Lung (tissue), 12 donors: ENCODE data around the gene C1orf116. TPM values are rescaled to one million over a fixed set of nuclear protein-coding genes. Genes with fewer than 3 reads are reported as not detected.

Experiments used
- ATAC-seq: fragments of 200-7000 bp; cut with Tn5 transposase; one replicate; pipeline ENCODE4 v1.9.1; 2020; ENCODE audit warnings: moderate number of reproducible peaks; ENCODE audit not compliant: insufficient read depth, low FRiP score
- DNase-seq, 3 donors: peaks; one replicate each; pipeline ENCODE4 v3.0.0-alpha.2; 2013 to 2017
- H3K27ac ChIP-seq, 2 donors: one replicate each; pipeline ENCODE4 v1.5.1; 2013; ENCODE audit warnings: mild to moderate bottlenecking in 2 of 2, moderate library complexity in 2 of 2, control low read depth in 1 of 2, inconsistent platforms in 1 of 2, low read depth in 1 of 2, low read length in 1 of 2
- H3K27me3 ChIP-seq, 3 donors: one replicate each; pipeline ENCODE4 v1.5.1; 2013; ENCODE audit warnings: low read length in 2 of 3; ENCODE audit not compliant: control insufficient read depth in 3 of 3, insufficient read depth in 3 of 3
- H3K36me3 ChIP-seq, 4 donors: one replicate each; pipeline ENCODE4 v1.5.1; 2013; ENCODE audit warnings: low read length in 4 of 4, mild to moderate bottlenecking in 1 of 4, moderate library complexity in 1 of 4; ENCODE audit not compliant: control insufficient read depth in 4 of 4, insufficient read depth in 4 of 4
- H3K4me1 ChIP-seq, 5 donors: one replicate each; pipeline ENCODE4 v1.5.1; 2013; ENCODE audit warnings: low read length in 5 of 5, mild to moderate bottlenecking in 2 of 5, moderate library complexity in 1 of 5; ENCODE audit not compliant: control insufficient read depth in 5 of 5, insufficient read depth in 5 of 5
- H3K4me3 ChIP-seq: one replicate; pipeline ENCODE4 v1.5.1; 2013; ENCODE audit warnings: mild to moderate bottlenecking, control low read depth, moderate library complexity
- H3K9ac ChIP-seq, 2 donors: one replicate each; pipeline ENCODE4 v1.5.1; 2013; ENCODE audit warnings: low read length in 2 of 2, control low read depth in 1 of 2; ENCODE audit not compliant: insufficient read depth in 1 of 2
- H3K9me3 ChIP-seq, 4 donors: one replicate each; pipeline ENCODE4 v1.5.1; 2013; ENCODE audit warnings: low read length in 3 of 4, mild to moderate bottlenecking in 1 of 4, moderate library complexity in 1 of 4; ENCODE audit not compliant: control insufficient read depth in 4 of 4, insufficient read depth in 3 of 4
- CTCF ChIP-seq: IDR thresholded peaks from 2 replicates; pipeline ENCODE4 v1.5.1; 2012; ENCODE audit warnings: mild to moderate bottlenecking; ENCODE audit errors: control extremely low read depth, extremely low read depth
- WGBS, 2 donors: extraction: QIAGEN DNeasy Blood & Tissue Kit; methylation state at CpG; one replicate each; pipeline ENCODE4 v1.1.7; 2013; 5-methylcytosine and 5-hydroxymethylcytosine counted together
- polyA plus RNA-seq, 2 donors: library from polyadenylated mRNA; stranded (reverse); fragments of 200-250 nt; gene quantifications; one replicate each; pipeline ENCODE4 v1.2.1, GENCODE V29; 2013
- total RNA-seq, 2 donors: library from RNA; depleted of rRNA in 1 of 2; stranded (reverse); fragments of >200 nt in 1 of 2; gene quantifications; one replicate each; pipeline ENCODE4 v1.2.1, GENCODE V29; 2014 to 2021
- donor health status: control.
- donor health status: control.
- donor health status: Bipolar disorder and iron deficiency.
- donor health status: healthy.
- donor health status: DM: yes; HTN: yes; CAD: no.

The C1orf116 gene
- total and polyA plus RNA-seq, 4 donors, result 27.7 to 130 (median 91.6) TPM

DNA sequence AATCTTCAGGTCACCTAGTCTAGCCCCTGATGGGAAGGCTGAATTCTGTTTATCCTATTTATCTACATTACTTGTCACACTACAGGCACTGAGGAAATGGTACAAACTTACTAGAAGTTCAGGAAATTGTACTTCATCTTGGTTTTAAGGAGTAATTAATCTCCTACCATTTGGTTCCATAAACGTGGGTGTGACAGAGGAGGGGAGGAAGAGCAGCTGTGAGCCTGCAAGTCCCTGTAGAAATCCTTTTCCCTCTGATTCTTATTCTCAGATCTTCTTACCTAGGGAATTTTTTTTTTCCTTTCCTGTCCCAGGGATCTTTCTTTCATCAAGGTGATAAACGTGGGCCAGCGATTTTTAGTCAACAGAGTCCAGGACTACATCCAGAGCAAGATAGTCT is 34.6 kb upstream of the C1orf116 start:
- peaks cover 12 to 29% (median 23%) of the 10 kb centered on the region in 4 donors for H3K36me3 ChIP-seq
- no peaks in the 10 kb centered on the region for H3K9me3 ChIP-seq
- no peak for TF ChIP-seq CTCF
- no peaks in the 10 kb centered on the region for H3K27me3 ChIP-seq
- no peak for DNase-seq
- H3K4me3 ChIP-seq, result no peak overlapping the region
- peaks cover 0 to 7% (median 5%) of the 10 kb centered on the region in 5 donors for H3K4me1 ChIP-seq
- no peak for ATAC-seq
- H3K27ac ChIP-seq, result peak overlapping the region in 1 of 2 donors; percentile 21
- H3K9ac ChIP-seq, result no peak overlapping the region
- 56 to 60% methylated on average over 3 of the region's 3 CpGs for WGBS, 2 donors

DNA sequence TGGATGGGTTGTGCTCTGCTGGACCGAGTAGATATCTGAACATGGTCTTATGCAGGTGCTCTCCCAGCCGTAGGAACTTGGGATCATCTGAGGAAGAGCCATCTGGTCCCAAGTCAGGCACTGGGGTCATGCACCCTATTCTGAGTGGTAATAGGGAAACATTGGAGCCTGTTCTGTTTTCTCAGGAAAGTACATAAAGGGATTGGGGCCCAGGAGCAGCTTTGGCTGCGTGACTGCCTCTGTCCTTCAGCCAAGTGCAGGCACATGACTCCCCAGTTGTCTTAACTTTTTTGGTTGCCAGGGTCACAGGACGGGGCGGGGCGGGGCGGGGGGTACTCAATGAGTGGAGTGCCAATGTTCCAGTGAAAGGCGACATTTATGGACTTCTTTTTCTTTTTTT is 32.0 kb upstream of the C1orf116 start:
- no peak for TF ChIP-seq CTCF
- H3K4me1 ChIP-seq, result peaks cover 0 to 5% (median 2%) of the 10 kb centered on the region in 5 donors
- no peaks in the 10 kb centered on the region for H3K9me3 ChIP-seq
- H3K9ac ChIP-seq, result no peak overlapping the region
- H3K36me3 ChIP-seq, result peaks cover 8 to 27% (median 22%) of the 10 kb centered on the region in 4 donors
- no peak overlapping the region for H3K4me3 ChIP-seq
- 79 to 92% methylated on average over 8 of the region's 8 CpGs for WGBS, 2 donors
- DNase-seq (peak; percentile 49 to 67 (median 55)), ATAC-seq (peak; percentile 10)
- H3K27ac ChIP-seq, result peak overlapping the region; percentile 62 to 76
- H3K27me3 ChIP-seq, result no peaks in the 10 kb centered on the region

- H3K9ac ChIP-seq, result no peak overlapping the region
- H3K9me3 ChIP-seq, result no peaks in the 10 kb centered on the region
- WGBS, 2 donors, result 93 to 97% methylated on average over 5 of the region's 5 CpGs
- H3K27ac ChIP-seq, result no peak overlapping the region
- TF ChIP-seq CTCF, result no peak
- no peak overlapping the region for H3K4me3 ChIP-seq
- peaks cover 0 to 5% (median 2%) of the 10 kb centered on the region in 5 donors for H3K4me1 ChIP-seq
- no peak for ATAC-seq
- H3K36me3 ChIP-seq, result peaks cover 8 to 24% (median 20%) of the 10 kb centered on the region in 4 donors
- DNase-seq, result no peak
- H3K27me3 ChIP-seq, result no peaks in the 10 kb centered on the region
Measured at GRCh38 chr1:207063014-207063413, 30.5 kb upstream of the C1orf116 start.

DNA sequence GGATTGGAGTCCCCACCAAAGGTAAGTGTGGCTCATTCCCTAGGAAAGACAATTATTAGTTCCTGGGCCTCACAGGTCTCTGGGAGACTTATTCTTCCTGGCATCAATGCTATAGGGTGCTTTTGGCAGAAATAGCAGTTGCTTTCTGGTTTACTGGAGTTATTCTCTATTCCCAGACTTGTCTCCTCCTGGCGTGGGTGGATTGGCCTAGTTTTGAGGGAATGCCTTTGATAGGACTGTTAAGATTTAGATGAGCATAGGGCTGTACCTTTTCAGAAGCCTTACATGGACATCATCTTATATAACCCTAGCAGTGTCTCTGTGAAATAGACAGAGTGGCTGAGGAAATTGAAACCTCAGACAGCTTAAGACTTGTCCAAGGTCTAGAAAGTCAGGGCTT is 29.5 kb upstream of the C1orf116 start:
- TF ChIP-seq CTCF, result no peak
- Histone ChIP-seq H3K27me3 (no peaks in the 10 kb centered on the region), H3K4me3 (no peak overlapping the region), H3K36me3 (peaks cover 4 to 22% (median 17%) of the 10 kb centered on the region in 4 donors), H3K9ac (no peak overlapping the region), H3K9me3 (no peaks in the 10 kb centered on the region), H3K27ac (no peak overlapping the region), H3K4me1 (peaks cover 0 to 5% (median 0%) of the 10 kb centered on the region in 5 donors)
- WGBS, 2 donors, result 96 to 97% methylated on average over 1 of the region's 1 CpG
- no peak for DNase-seq
- ATAC-seq, result no peak
